Glutamatergic neuron (in vitro differentiated cells): ENCODE data around the gene CHKA. TPM values are rescaled to one million over a fixed set of nuclear protein-coding genes. Genes with fewer than 3 reads are reported as not detected.

Experiments used
- DNase-seq: peaks from one replicate; pipeline ENCODE4 v3.0.0; 2022
- H3K27ac Mint-ChIP-seq: one replicate; pipeline ENCODE4 v1.8.0; 2020; ENCODE audit warnings: mild to moderate bottlenecking, mixed read lengths, inconsistent platforms; ENCODE audit not compliant: unreplicated experiment
- H3K27me3 Mint-ChIP-seq: one replicate; pipeline ENCODE4 v1.8.0; 2020; ENCODE audit warnings: mild to moderate bottlenecking, moderate library complexity, mixed read lengths, inconsistent platforms; ENCODE audit not compliant: unreplicated experiment
- H3K36me3 Mint-ChIP-seq: one replicate; pipeline ENCODE4 v1.8.0; 2020; ENCODE audit warnings: mild to moderate bottlenecking, mixed read lengths, inconsistent platforms; ENCODE audit not compliant: unreplicated experiment
- H3K4me1 Mint-ChIP-seq: one replicate; pipeline ENCODE4 v1.8.0; 2020; ENCODE audit warnings: mild to moderate bottlenecking, low read depth, mixed read lengths, inconsistent platforms; ENCODE audit not compliant: unreplicated experiment
- H3K4me3 Mint-ChIP-seq: one replicate; pipeline ENCODE4 v1.8.0; 2020; ENCODE audit warnings: mild to moderate bottlenecking, mixed read lengths, inconsistent platforms; ENCODE audit not compliant: unreplicated experiment
- H3K9me3 Mint-ChIP-seq: one replicate; pipeline ENCODE4 v1.8.0; 2020; ENCODE audit warnings: mild to moderate bottlenecking, moderate library complexity, mixed read lengths, inconsistent platforms; ENCODE audit not compliant: unreplicated experiment
- CTCF ChIP-seq: fragments of 200-600 bp; sonication (generic); IDR thresholded peaks from one replicate; pipeline ENCODE4 v1.5.0; 2021; ENCODE audit not compliant: partially characterized antibody, unreplicated experiment
- total RNA-seq: library from RNA; stranded (reverse); fragmentation: NEBNext Ultra II Directional; extraction: Animal tissue kit (Norgen Biotek cat#: 25700); gene quantifications from one replicate; pipeline ENCODE4 v1.2.1, GENCODE V29; 2021; ENCODE audit not compliant: unreplicated experiment

CHKA gene
- total RNA-seq, 1 donor from 2014 or later = 74.1 TPM

GRCh38 chr11:68071281-68072048 lies 49.7 kb downstream of the CHKA start:
- Mint-ChIP-seq H3K36me3 (peaks cover 10% of the 10 kb centered on the region), H3K27me3 (peaks cover 4% of the 10 kb centered on the region), H3K4me1 (peaks cover 20% of the 10 kb centered on the region), H3K27ac (no peak overlapping the region), H3K9me3 (peaks cover 2% of the 10 kb centered on the region), H3K4me3 (no peak overlapping the region)
- no peak for DNase-seq
- no peak for TF ChIP-seq CTCF

GRCh38 chr11:68067991-68068390 lies 53.2 kb downstream of the CHKA start:
- TF ChIP-seq CTCF = no peak
- DNase-seq = no peak
- Mint-ChIP-seq H3K9me3 (peaks cover 8% of the 10 kb centered on the region), H3K4me1 (peaks cover 28% of the 10 kb centered on the region), H3K27ac (no peak overlapping the region), H3K36me3 (peaks cover 10% of the 10 kb centered on the region), H3K27me3 (peaks cover 4% of the 10 kb centered on the region), H3K4me3 (no peak overlapping the region)

- H3K4me1 Mint-ChIP-seq = peaks cover 28% of the 10 kb centered on the region
- H3K9me3 Mint-ChIP-seq = peaks cover 8% of the 10 kb centered on the region
- peaks cover 10% of the 10 kb centered on the region for H3K36me3 Mint-ChIP-seq
- H3K27me3 Mint-ChIP-seq = peaks cover 4% of the 10 kb centered on the region
- peak overlapping the region; percentile 54 for H3K4me3 Mint-ChIP-seq
- DNase-seq = peak; percentile 55
- no peak for TF ChIP-seq CTCF
- H3K27ac Mint-ChIP-seq = peak overlapping the region; percentile 79
Measured at GRCh38 chr11:68066742-68067141, 54.4 kb downstream of the CHKA start.

GRCh38 chr11:68065841-68066240 lies 55.3 kb downstream of the CHKA start:
- no peak for TF ChIP-seq CTCF
- Mint-ChIP-seq H3K4me1 (peaks cover 28% of the 10 kb centered on the region), H3K9me3 (peaks cover 8% of the 10 kb centered on the region), H3K27ac (peak overlapping the region; percentile 79), H3K4me3 (peak overlapping the region; percentile 46), H3K36me3 (peaks cover 10% of the 10 kb centered on the region), H3K27me3 (peaks cover 4% of the 10 kb centered on the region)
- DNase-seq = no peak

- peaks cover 8% of the 10 kb centered on the region for H3K9me3 Mint-ChIP-seq
- H3K4me1 Mint-ChIP-seq = peaks cover 28% of the 10 kb centered on the region
- TF ChIP-seq CTCF = no peak
- peaks cover 10% of the 10 kb centered on the region for H3K36me3 Mint-ChIP-seq
- no peak overlapping the region for H3K4me3 Mint-ChIP-seq
- peaks cover 4% of the 10 kb centered on the region for H3K27me3 Mint-ChIP-seq
- DNase-seq = no peak
- H3K27ac Mint-ChIP-seq = peak overlapping the region; percentile 64
Measured at GRCh38 chr11:68064926-68065325, 56.3 kb downstream of the CHKA start.
